Measurements from ENCODE around the gene SUB1. TPM values are rescaled to one million over a fixed set of nuclear protein-coding genes. Genes with fewer than 3 reads are reported as not detected.
A peak's percentile ranks its signal among the peaks of the same experiment; 100 is the strongest.
"Not testable (repeated sequence)": the region's sequence is repeated elsewhere in the genome, so short reads cannot be mapped to it uniquely, and the experiment has no call there.

The SUB1 gene
- total RNA-seq, 1 donor from 2014 or later = 252 TPM

- no peak for DNase-seq
Measured at GRCh38 chr5:32566319-32567111, 18.8 kb upstream of the SUB1 start.

- DNase-seq = no peak
Measured at GRCh38 chr5:32571128-32571527, 14.2 kb upstream of the SUB1 start.

GRCh38 chr5:32572778-32573480 lies 12.4 kb upstream of the SUB1 start:
- DNase-seq = no peak

GRCh38 chr5:32573481-32573854 lies 11.9 kb upstream of the SUB1 start:
- DNase-seq = not testable (repeated sequence)

- DNase-seq = no peak
Measured at GRCh38 chr5:32574540-32575175, 10.7 kb upstream of the SUB1 start.

GRCh38 chr5:32578363-32578762 lies 7.0 kb upstream of the SUB1 start:
- no peak for DNase-seq

- DNase-seq = no peak
Measured at GRCh38 chr5:32578764-32579163, 6.6 kb upstream of the SUB1 start.

- no peak for DNase-seq
Measured at GRCh38 chr5:32581010-32581785, 4.2 kb upstream of the SUB1 start.

- no peak for DNase-seq
Measured at GRCh38 chr5:32583582-32584232, 1.6 kb upstream of the SUB1 start.

- DNase-seq = no peak
Measured at GRCh38 chr5:32584646-32585045, 711 bp upstream of the SUB1 start.

GRCh38 chr5:32585122-32585445 lies 273 bp upstream of the SUB1 start:
- no peak for DNase-seq

- DNase-seq = no peak
Measured at GRCh38 chr5:32586276-32586599, 881 bp downstream of the SUB1 start.

- no peak for DNase-seq
Measured at GRCh38 chr5:32587067-32587551, 1.8 kb downstream of the SUB1 start.

GRCh38 chr5:32589416-32589815 lies 4.1 kb downstream of the SUB1 start:
- DNase-seq = no peak

- DNase-seq = peak; percentile 84
Measured at GRCh38 chr5:32589942-32590869, 4.8 kb downstream of the SUB1 start.

GRCh38 chr5:32595118-32595517 lies 9.8 kb downstream of the SUB1 start:
- DNase-seq = no peak

- DNase-seq = no peak
Measured at GRCh38 chr5:32597041-32597629, 11.8 kb downstream of the SUB1 start.

GRCh38 chr5:32598260-32598937 lies 13.0 kb downstream of the SUB1 start:
- no peak for DNase-seq

- DNase-seq = no peak
Measured at GRCh38 chr5:32598997-32599549, 13.7 kb downstream of the SUB1 start.
